Fibroblast of peridontal ligament (primary cell): ENCODE measurements around the gene TTC16.

Source experiments
- DNase-seq: peaks from one replicate; pipeline ENCODE4 v3.0.0-alpha.2; 2010; ENCODE audit errors: extremely low read depth

The TTC16 gene

DNA sequence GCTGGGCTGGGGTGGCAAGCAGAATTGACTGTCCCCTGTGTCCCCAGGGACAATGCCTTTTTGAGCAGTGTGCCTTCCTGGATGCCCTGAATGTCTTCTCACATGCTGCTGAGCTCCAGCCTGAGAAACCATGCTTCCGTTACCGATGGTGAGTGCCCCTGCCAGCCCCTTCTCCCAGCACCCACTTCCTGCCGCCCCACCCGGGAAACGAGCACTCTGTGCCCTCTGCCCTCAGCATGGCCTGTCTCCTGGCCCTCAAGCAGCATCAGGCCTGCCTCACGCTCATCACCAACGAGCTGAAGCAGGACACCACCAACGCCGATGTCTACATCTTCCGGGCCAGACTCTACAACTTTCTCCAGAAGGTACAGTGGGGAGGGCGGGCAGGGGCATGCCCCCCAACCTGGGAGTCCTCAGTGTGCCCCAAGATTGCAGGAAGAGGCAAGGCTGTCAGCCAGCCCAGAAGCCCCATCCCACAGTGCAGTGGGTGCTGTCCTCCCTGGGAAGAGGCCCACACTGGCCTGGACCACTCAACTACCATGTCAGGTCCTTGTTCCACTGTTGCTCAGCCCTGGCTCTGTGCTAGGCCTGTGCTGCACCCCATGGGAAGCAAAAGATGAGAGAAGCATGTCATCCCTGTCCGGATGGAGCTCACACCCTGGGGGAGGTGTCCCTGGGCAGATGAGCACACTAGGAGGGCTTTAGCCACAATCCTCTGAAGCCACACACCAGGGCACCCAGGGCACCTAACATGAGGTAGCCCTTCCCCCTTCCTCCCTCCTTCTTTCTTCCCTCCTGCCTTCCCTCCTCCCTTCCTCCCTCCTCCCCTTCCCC lies 4.4 kb downstream of the TTC16 start:
- no peak for DNase-seq

DNA sequence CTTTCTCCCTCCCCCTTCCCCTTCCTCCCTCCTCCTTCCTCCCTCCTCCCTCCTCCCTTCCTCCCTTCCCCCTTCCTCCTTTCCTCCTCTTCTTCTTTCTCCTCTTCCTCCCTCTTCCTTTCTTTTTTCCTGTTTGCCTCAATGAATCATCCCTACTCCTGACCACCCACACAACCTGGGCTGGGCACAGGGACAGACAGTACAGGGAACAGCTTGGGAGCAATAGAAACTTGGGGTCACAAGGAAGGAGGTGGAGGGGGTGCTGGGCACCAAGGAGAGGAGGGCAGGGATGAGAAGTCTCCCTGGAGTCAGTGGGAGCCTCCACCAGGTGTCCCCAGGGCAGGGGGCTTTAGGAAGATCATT lies 5.0 kb downstream of the TTC16 start:
- DNase-seq, result no peak

DNA sequence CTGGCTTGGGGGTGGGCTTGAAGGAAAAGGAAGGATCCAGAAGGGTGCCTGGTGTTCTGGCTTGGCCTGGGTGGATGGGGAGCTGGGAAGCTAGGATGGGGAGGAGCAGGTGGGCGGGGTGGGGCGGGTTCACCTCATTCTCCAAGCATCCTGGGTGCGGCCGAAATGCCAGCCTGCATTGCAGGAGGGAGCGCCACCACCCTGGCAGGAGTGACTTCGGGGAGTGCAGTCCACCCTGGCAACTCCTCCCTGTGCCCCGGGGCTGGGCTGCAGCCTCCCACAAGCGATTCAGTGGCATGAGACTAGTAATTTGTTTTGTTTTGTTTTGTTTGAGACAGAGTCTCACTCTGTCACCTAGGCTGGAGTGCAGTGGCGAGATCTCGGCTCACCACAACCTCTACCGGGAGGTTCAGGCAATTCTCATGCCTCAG lies 5.5 kb downstream of the TTC16 start:
- DNase-seq, result no peak

DNA sequence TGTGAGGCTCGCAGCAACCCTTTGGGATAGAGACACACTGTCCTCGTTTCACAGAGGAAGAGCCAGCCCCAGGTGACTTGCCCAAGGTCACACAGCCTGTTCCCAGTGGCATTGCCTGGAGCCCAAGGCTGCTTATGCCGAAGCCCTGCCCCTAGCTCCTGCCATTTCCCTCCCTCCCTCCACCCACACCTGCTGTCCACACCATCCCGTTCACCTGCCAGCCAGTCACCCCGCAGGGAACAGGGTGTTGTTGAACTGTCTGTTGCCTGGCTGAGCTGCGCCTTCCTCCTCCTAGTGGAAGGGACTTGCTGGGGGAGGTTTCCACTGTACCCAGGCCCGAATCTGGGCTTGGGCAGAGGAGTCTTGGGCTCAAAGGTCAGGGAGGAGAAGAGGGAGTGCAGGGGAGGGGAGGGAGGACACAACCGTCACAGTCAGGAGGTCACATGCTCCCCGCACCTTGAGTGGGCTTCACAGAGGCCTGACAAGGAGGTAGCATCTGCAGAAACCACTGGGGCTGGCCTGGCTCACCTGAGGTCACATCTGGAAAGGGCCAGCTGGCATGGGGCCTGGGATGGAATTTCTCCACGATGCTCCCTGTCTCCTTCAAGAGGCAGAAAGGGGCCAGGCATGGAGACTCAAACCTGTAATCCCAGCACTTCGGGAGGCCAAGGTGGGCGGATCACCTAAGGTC lies 6.3 kb downstream of the TTC16 start:
- no peak for DNase-seq

DNA sequence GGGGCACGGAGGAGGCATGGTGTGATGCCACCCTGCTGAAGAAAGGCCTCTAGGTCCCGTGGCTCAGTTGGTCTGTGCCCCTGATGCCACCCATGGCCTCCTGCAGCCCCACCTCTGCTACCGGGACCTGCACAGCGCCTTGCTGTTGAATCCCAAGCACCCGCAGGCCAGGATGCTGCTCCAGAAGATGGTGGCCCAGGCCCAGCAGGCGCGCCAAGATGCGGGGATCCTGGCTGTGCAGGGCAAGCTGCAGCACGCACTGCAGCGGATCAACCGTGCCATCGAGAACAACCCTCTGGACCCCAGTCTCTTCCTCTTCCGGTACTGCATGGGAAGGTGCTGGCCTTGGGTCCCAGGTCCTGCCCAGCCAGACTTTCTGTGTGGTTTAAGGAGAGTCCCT lies 7.1 kb downstream of the TTC16 start:
- DNase-seq, result no peak

DNA sequence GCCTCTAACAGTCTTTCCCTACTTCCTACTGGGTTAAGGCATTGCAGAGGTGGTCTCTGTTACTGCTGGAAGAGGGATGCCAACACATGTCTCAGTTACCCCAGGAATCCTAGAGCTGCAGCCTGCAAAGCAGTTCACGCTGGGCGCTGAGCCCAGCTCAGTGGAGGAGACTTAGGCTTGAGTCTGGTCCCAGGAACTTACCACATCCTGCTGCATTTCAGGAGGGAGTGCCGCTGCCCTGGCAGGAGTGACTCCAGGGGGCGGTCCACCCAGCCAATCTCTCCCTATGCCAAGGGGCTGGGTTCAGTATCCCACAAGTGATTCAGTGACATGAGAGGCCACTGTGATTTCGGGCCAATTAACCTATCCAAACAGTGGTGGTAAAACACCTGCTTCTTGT lies 7.6 kb downstream of the TTC16 start:
- DNase-seq, result peak; percentile 76

DNA sequence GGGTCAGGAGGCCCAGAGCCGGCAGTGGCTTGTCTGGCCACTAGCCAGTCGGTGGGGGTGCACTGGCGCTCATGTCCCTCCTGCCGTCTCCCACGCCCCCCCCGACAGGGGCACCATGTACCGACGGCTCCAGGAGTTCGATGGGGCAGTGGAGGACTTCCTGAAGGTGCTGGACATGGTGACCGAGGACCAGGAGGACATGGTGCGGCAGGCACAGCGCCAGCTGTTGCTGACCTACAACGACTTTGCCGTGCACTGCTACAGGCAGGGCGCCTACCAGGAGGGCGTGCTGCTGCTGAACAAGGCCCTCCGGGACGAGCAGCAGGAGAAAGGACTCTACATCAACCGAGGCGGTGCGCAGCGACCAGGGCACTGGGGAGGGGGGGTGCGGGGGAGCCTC lies 8.1 kb downstream of the TTC16 start:
- no peak for DNase-seq

DNA sequence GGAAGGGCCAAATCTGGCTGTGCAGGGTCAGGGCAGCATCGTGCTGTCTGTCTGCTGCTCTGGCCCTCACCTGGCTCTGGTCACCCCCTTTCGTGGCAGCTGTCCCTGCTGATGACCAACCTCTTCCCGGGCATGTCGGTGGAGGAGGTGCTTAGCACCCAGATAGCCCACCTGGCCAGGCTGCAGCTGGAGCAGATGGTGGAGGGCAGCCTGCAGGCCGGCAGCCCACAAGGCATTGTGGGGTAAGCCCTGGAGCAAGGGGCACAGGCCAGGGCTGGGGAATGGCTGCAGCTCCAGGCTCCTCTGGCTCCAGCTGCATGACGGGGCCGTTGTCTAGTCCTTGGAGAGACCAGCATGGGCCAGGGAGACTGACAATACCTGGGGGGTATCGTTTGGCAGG lies 11.0 kb downstream of the TTC16 start:
- no peak for DNase-seq

DNA sequence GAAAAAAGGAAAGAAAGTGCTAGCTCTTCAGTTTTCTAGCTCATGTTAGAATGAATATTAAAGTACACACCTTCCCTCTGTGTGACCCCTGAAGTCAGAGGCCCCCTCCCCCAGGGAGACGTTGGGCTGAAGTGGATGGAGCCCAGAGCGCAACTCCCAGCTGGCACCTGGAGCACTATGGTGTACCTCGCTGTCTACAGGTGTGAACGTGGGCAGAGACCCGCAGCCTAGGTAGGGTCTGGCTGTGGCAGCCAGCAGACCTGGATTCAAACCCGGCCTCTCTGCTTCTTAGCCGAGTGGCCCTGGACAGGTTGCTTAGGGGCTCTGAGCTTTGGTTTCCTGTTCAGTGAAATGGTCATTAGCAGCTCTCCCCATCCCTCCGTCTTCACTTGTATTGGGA lies 12.9 kb downstream of the TTC16 start:
- DNase-seq, result no peak

DNA sequence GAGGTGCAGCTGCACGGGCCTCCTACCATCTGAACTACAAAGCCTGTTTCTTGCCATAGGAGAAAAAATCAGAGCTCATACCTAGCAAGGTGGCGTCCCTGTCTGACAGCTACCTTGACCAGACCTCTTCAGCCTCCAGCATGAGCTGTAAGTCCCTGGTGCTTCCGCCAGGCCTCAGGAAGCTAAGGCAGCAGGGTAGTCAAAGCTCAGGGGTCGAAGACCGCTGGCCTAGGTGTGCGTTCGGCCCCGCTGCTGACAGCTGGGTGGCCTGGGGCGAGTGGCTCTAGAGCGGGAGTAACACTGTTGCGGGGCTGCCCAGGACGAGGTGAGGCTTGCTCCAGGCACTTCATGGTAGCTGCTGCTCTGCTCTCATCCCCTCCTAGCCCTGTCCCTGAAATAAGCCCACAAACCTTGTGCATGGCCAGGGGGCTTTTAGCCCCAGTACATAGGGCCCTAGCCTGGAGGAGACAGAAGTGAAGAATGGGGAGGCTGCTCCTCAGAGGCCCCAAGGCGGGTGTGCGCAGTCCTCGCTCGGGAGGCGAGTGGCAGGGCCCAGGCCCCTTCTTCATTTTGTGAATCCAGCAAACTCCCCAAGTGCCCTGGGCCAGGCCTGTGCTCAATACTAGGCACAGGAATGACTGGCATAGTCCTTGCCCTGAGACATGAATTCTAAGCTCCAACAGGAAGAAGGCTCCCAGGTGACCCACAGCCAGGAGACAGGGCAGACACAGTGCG lies 13.8 kb downstream of the TTC16 start:
- no peak for DNase-seq

DNA sequence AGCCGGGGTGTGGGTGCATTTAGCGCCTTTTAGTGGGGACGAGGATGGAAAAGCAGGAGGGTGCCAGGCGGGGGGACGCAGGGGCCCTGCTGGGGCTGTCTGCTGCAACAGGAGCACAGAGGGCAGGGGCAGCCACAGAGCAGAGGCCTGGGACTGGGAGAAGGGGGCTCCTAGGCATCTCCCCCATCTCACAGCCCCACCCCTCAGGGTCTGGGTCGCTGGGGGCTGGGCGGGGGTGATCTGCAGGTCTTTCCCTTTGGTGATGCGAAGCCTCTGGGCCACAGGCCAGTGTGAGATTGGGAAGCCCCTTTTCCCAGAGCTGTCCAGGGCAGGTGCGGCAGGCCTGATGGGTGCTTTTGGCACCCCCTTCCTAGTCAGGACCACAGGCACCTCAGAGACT lies 14.4 kb downstream of the TTC16 start:
- no peak for DNase-seq

DNA sequence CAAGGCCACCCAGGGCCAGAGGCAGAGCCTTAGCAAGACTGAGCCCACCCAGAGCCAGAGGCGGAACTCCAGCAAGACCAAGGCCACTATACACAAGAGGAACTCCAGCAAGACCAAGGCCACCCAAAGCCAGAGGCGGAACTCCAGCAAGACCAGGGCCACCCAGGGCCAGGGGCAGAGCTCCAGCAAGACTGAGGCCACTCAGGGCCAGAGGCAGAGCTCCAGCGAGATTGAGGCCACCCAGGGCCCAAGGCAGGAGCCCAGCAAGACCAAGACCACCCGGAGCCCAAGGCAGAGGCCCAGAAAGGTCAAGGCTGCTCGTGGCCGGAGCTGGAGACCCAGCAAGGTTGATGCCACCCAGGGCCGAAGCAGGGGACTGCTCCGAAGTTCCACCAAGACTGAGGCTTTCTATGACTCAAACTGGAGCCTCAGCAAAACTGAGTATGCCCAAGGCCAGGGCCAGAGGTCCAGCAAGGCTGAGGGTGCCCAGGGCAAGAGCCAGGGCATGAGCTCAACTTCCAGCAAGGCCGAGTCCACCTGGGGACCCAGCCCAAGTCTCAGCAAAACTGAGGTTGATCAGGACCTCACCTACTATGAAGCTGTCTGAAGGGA lies 15.0 kb downstream of the TTC16 start:
- no peak for DNase-seq

DNA sequence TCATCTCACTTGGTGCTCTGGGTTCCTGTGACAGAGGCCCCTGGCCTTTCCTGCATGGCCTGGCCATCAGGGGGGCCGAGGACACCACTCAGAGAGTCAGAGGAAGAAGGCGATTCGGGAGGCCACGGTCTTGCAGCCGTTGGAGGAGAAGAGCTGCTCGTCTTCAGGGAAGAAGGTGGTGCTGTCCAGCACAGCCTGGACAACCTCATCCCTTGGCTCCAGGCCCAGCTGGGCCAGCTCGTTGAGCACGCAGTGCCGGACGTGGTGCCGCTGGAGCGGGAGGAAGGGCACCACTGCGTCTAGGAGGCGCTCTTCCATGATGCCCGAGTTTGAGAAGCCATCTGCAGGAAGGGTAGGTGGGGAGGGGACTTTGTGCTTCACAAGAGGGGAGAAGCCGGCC lies 16.1 kb downstream of the TTC16 start:
- DNase-seq, result no peak

DNA sequence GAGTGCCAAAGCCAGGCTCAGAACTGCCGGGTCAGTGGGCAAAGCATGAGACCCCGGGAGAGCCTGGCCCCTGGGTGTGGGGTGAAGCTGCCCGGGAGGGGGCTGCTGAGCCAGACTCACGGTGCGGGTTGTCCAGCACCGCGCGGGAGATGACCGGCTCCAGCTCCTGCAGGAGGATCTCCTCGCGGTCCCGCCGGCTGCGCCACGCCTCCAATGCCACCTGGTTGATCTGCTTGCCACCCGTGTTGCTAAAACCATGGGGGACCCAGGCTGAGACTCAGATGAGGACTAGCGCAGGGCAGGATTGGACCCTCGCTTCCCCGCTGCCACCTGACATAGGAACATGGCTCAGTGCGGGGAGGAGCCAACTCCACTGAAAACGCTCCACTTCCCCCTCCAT lies 16.6 kb downstream of the TTC16 start:
- DNase-seq, result no peak

DNA sequence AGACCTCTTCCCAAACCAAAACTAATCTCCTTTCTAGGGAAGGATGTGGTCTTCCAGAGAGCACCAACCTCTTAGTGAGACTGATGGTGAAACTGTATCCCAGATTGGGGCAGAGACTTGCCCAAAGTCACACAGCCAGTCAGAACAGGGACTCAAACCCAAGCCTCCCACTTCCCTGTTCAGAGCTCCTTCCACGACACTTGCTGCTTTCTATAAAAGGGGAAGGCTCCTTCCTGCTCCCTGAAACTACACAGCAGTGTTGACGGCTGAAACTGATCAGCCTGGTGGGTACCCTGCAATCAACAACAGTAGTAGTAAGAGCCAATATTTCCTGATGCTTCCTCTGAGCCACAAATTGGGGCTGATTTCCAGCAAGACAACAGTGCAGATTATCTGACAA lies 17.7 kb downstream of the TTC16 start:
- DNase-seq, result no peak

DNA sequence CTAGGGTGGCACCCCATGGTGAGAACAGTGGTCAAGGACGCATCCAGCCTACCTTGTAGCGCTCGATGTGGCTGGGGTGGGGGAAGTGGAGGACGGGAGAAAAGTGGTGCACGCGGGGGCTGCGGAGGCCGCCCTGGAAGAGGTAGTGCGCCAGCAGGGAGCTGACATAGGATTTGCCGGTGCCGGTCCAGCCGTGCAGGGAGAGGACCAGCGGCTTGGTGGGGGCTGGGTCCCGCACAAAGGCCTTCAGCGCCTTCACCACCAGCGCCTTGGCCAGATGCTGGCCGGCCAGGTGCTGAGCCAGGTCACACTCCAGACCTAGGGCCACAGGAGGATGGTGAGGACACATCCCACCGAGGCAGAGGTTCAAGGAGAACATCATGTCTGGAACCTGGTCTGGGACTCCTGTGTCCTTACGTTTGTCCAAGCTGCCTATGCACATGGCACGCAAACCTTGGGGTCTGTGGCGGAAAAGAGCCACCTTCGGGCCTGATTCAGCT lies 18.4 kb downstream of the TTC16 start:
- DNase-seq, result no peak

DNA sequence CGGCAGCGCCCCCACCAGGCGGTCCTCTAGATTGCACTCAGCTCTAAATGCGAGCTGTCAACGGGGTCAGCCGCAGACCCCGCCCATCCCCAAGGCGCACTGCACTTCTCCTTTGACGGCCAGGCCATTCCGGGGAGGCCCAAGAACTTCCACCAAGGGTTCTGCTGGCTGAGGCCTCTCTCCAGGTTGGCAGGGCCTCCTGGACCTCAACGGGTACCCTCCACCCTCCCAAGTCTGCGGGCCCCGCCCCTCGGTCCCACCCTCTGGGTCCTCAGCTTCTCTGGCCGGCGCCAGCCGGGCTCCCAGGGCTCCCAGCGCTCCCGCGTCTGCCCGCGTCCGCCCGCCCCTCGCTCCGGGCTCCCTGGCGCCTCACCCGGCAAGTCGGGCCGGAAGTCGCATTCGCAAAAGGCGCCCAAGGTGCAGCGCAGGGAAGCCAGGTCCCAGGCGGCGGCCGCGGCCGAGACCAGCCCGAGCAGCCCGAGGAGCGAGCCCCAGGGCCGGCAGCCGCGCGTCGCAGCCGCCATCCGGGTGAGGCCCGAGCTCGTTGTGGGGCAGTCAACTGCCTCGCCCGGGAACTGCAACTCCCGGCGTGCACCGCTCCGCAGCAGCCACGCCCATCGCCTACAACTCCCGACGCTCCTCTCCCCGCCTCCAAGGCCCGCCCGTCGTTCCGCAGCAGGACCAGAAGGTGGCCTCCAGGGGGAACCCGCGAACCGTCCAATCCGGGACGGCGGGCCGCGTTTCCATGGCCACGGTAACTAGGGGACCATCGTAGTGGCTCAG lies 19.1 kb downstream of the TTC16 start, which contains the start of gene TOR2A:
TOR2A (minus strand) TSS at position 548 of the 783 bp plus-strand sequence; CDS start at position 524, 24 bp downstream.
- DNase-seq, result peak; percentile 93

DNA sequence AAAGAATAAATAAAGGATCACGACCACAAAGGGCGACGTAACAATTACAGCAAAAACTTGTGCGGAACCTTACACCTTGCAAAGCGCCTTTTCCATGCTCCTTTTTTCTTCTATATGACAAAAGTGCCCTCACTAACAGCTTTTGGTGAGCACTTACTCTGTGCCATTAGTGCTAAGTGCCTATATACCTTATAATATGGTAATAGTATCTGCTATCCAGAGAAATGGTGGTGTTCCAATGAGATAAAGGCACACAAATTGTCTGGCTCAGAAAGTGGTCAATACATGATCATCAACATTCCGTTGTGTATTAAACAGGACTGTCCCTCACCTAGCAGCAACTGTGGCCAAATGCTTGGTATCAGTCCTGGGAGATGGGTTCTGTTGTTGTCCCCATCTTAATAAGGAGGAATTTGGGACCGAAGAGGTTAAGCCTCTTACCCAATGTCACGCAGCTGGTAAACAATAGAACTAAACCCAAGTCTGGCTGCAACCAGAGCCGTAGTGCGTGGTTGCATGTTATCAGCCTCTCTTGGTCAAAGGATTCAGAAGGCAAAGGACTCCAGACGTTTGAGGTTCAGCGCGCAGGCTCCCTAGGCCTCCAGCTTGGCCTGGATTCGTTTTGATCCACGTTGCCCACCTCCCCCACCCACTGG lies 19.8 kb downstream of the TTC16 start:
- DNase-seq, result peak; percentile 7

DNA sequence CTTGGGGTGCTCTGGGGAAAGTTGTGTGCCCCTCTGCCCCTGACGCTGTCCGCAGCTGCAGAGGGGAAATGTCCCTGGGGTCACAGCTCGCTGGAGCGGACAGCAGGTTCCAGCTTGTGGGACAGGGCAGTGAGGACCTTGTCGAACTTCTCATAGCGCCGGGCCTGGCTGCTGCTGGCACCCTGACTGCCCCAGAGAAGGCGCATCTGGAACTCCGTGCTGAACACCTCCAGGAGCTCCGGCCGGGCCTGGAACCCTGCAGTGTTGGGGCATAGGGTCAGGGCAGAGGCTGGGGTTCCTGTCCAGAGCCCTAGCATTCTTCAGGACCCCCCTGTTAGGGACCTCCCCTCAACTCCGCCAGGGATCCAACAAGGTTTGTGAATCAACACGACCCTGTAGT lies 22.8 kb downstream of the TTC16 start:
- no peak for DNase-seq

DNA sequence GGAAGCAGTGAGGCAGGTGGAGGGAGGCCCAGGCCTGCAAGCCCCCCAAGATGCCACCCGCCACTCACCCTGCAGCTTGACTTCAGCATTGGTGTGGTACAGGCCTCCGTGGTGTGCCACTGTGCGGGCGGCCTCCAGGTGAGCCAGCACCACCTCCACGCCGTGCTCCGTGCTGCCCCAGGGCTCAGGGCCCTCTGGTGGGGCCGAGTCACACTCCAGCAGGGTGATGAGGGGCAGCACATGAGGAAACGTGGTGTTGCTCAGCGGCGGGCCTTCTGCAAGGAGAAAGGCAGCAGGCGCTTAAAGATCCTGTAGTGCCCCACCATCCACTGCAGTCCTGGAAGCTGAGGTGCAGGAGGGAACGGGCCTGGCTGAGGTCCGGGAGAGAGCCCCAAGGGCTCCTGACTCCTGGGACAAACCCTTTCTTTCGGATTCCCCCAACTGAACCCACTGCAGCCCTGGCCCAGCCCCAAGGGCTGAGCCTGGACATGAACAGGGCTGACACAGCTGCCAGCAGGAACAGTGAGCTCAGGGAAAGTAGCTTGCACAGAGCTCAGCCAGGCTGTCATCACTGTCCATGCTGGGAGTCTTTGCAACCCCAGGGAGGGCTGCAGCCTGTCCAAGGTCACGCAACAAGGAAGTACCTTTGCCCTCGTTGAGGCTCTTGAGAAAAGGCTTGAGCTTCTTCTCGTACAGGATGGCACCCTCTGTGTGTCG lies 23.9 kb downstream of the TTC16 start:
- no peak for DNase-seq
